ENCODE measurements around the gene ALLC.

ALLC gene

GRCh38 chr2:3747826-3748225 is 89.8 kb downstream of the ALLC start:
- no peak for TF ChIP-seq TAF1 (IDR thresholded peaks at IDR 0.05; ENCODE audit: borderline replicate concordance, insufficient read depth, low read length)
- TF ChIP-seq SIN3A (IDR thresholded peaks at IDR 0.05; ENCODE audit: borderline replicate concordance, insufficient read depth, low read length), result no peak
- TF ChIP-seq REST (IDR thresholded peaks at IDR 0.05; ENCODE audit: insufficient read depth in 1 of 2, low read depth in 2 of 2, low read length in 2 of 2), result no peak
- TF ChIP-seq POLR2AphosphoS5 (IDR thresholded peaks at IDR 0.05; ENCODE audit: low read depth, low read length), result no peak
- no peak for TF ChIP-seq FOXP2 (optimal IDR thresholded peaks at IDR 0.05; ENCODE audit: borderline replicate concordance, extremely low read depth, extremely low read length, insufficient read depth)

DNA sequence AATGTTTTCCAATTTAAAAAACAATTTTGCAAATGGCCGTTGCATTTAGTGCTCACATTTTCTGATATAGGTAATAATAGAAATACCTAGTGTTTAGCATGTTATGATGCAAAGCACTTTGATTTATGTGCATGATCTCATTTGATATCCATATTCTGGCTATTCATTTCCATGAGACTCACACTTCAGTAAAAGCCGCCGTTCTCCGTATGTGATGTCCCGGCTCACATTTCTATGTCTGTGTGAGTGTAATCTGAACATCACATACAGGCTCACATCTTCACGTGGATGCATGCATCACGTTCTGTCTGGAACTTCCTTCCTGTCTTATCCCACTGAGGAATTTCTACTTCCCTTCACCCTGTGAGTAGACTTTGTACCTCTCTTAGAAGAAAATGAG is 91.2 kb downstream of the ALLC start:
- no peak for TF ChIP-seq POLR2AphosphoS5 (IDR thresholded peaks at IDR 0.05; ENCODE audit: low read depth, low read length)
- no peak for TF ChIP-seq FOXP2 (optimal IDR thresholded peaks at IDR 0.05; ENCODE audit: borderline replicate concordance, extremely low read depth, extremely low read length, insufficient read depth)
- TF ChIP-seq SIN3A (IDR thresholded peaks at IDR 0.05; ENCODE audit: borderline replicate concordance, insufficient read depth, low read length), result no peak
- no peak for TF ChIP-seq REST (IDR thresholded peaks at IDR 0.05; ENCODE audit: insufficient read depth in 1 of 2, low read depth in 2 of 2, low read length in 2 of 2)
- no peak for TF ChIP-seq TAF1 (IDR thresholded peaks at IDR 0.05; ENCODE audit: borderline replicate concordance, insufficient read depth, low read length)

GRCh38 chr2:3751251-3751650 is 93.3 kb downstream of the ALLC start:
- TF ChIP-seq POLR2AphosphoS5 (IDR thresholded peaks at IDR 0.05; ENCODE audit: low read depth, low read length) (no peak), FOXP2 (optimal IDR thresholded peaks at IDR 0.05; ENCODE audit: borderline replicate concordance, extremely low read depth, extremely low read length, insufficient read depth) (no peak), TAF1 (IDR thresholded peaks at IDR 0.05; ENCODE audit: borderline replicate concordance, insufficient read depth, low read length) (no peak), SIN3A (IDR thresholded peaks at IDR 0.05; ENCODE audit: borderline replicate concordance, insufficient read depth, low read length) (no peak), REST (IDR thresholded peaks at IDR 0.05; ENCODE audit: insufficient read depth in 1 of 2, low read depth in 2 of 2, low read length in 2 of 2) (no peak)

GRCh38 chr2:3751806-3752205 is 93.8 kb downstream of the ALLC start:
- no peak for TF ChIP-seq TAF1 (IDR thresholded peaks at IDR 0.05; ENCODE audit: borderline replicate concordance, insufficient read depth, low read length)
- TF ChIP-seq FOXP2 (optimal IDR thresholded peaks at IDR 0.05; ENCODE audit: borderline replicate concordance, extremely low read depth, extremely low read length, insufficient read depth), result no peak
- no peak for TF ChIP-seq SIN3A (IDR thresholded peaks at IDR 0.05; ENCODE audit: borderline replicate concordance, insufficient read depth, low read length)
- no peak for TF ChIP-seq REST (IDR thresholded peaks at IDR 0.05; ENCODE audit: insufficient read depth in 1 of 2, low read depth in 2 of 2, low read length in 2 of 2)
- TF ChIP-seq POLR2AphosphoS5 (IDR thresholded peaks at IDR 0.05; ENCODE audit: low read depth, low read length), result no peak
